ENCODE data around the gene EFNA1.

DNA sequence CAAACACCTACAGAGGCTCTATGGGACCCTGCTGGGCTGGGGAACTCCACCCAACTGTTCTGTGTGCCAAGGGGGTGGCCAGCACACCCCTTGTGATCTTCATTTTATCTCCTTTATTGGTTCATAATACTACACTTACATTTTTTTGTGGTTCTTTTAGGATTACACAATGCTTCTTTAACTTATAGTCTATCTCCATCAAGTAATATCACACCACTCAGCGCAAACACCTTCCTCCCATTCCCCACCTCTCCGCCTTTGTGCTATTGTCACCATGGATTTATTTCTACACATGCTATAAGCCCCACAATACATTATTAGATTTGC, 33.1 kb upstream of the EFNA1 start:
- TF ChIP-seq CTCF (conservative IDR thresholded peaks at IDR 0.05; ENCODE audit: low read length) = no peak
- TF ChIP-seq EZH2phosphoT487 (IDR thresholded peaks at IDR 0.05; ENCODE audit: borderline replicate concordance, low read depth, low read length) = no peak

Data from OCI-LY7 (cell line).